ENCODE data around the gene GPR37. TPM values are rescaled to one million over a fixed set of nuclear protein-coding genes. Genes with fewer than 3 reads are reported as not detected.

Gene GPR37
- total and polyA plus RNA-seq, 4 experiments from 2014 or later = not detected

DNA sequence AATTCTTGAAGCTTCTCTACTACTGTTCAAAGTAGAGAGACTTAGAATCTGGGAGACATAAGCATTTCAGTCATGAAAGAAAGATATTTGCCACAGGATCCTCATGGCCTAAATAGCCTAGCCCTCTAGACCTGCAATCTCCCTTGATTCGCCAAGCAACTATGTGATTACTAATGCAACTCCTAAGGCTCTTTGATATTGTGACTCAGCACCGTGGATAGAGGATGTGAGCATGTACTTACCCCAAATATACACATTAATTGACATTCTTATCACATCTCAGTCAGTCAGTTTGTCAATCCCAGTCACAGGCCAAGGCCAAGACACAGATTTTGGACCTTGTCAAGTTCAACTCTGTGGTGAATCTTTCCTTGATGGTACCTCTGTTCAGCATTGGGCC is 42.6 kb downstream of the GPR37 start:
- Histone ChIP-seq H3K4me3 (ENCODE audit: low read length in 2 of 2) (no peak overlapping the region), H3K36me3 (ENCODE audit: insufficient read depth, low read length) (no peaks in the 10 kb centered on the region), H3K27ac (ENCODE audit: low read depth, low read length) (no peak overlapping the region), H3K4me1 (ENCODE audit: insufficient read depth, low read length) (no peaks in the 10 kb centered on the region), H3K27me3 (ENCODE audit: insufficient read depth, low read length) (no peaks in the 10 kb centered on the region), H3K9me3 (ENCODE audit: control insufficient read depth in 1 of 2, low read length in 2 of 2) (no peaks in the 10 kb centered on the region)
- intact Hi-C loops (cut with micrococcal nuclease) = no loop called here
- no peak overlapping the region for H3K27ac Mint-ChIP-seq
- H3K9me3 Mint-ChIP-seq = peaks cover 0 to 1% (median 0%) of the 10 kb centered on the region in 8 donors
- ChIA-PET POLR2A (ENCODE audit: partially characterized antibody) (no interaction called here), CTCF (ENCODE audit: partially characterized antibody) (no interaction called here)
- H3K27me3 Mint-ChIP-seq = peaks cover 0 to 1% of the 10 kb centered on the region in 2 donors
- no peaks in the 10 kb centered on the region for H3K4me1 Mint-ChIP-seq
- H3K36me3 Mint-ChIP-seq = no peaks in the 10 kb centered on the region
- no peak for DNase-seq
- no peak overlapping the region for H3K4me3 Mint-ChIP-seq

DNA sequence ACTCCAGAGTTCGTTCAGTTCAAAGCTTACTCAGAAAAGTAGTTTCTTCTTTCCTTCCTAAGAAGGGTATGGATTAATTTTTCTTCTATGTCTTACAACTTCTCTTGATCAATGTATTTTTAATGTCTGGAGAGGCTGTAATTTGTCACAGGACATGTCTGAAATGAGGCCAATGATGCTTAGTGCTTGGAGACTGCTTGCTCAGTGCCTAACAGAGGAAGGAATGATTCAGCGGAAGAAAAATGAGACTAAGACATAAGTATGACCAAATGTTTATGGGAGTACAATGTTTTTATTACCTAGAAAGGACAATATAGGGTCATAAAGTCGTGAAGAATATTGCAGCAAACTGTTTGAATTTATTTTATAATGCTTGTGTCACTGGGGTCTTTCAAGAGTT is 43.3 kb downstream of the GPR37 start:
- Histone ChIP-seq H3K27me3 (ENCODE audit: insufficient read depth, low read length) (no peaks in the 10 kb centered on the region), H3K27ac (ENCODE audit: low read depth, low read length) (no peak overlapping the region), H3K4me3 (ENCODE audit: low read length in 2 of 2) (no peak overlapping the region), H3K4me1 (ENCODE audit: insufficient read depth, low read length) (no peaks in the 10 kb centered on the region), H3K36me3 (ENCODE audit: insufficient read depth, low read length) (no peaks in the 10 kb centered on the region), H3K9me3 (ENCODE audit: control insufficient read depth in 1 of 2, low read length in 2 of 2) (no peaks in the 10 kb centered on the region)
- H3K9me3 Mint-ChIP-seq = peaks cover 0 to 1% (median 0%) of the 10 kb centered on the region in 8 donors
- no peaks in the 10 kb centered on the region for H3K4me1 Mint-ChIP-seq
- ChIA-PET CTCF (ENCODE audit: partially characterized antibody) (no interaction called here), POLR2A (ENCODE audit: partially characterized antibody) (no interaction called here)
- no peak for DNase-seq
- H3K36me3 Mint-ChIP-seq = no peaks in the 10 kb centered on the region
- H3K27me3 Mint-ChIP-seq = peaks cover 0 to 1% of the 10 kb centered on the region in 2 donors
- no peak overlapping the region for H3K4me3 Mint-ChIP-seq
- no peak overlapping the region for H3K27ac Mint-ChIP-seq
- intact Hi-C loops (cut with micrococcal nuclease) = no loop called here

DNA sequence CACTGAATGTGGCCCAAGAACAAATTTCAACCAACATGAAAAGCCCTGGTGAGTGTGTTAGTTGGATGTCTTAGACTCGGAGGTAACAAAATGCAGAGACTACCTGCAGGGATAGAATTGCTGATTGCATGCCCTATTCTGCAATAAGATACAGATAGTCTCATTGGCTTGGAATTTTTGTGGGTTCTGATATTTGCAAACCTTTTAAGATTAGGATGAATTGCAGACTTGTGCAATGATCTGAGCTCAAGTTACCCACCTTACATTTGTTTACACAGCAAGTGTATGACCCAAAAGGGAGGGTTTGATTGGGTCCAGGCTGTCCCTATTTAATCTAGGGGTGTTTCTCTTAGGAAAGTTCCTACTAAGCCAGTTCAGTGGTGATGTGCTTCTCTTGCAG is 45.4 kb downstream of the GPR37 start:
- intact Hi-C loops (cut with micrococcal nuclease) = no loop called here
- CTCF ChIA-PET (ENCODE audit: partially characterized antibody) = no interaction called here

DNA sequence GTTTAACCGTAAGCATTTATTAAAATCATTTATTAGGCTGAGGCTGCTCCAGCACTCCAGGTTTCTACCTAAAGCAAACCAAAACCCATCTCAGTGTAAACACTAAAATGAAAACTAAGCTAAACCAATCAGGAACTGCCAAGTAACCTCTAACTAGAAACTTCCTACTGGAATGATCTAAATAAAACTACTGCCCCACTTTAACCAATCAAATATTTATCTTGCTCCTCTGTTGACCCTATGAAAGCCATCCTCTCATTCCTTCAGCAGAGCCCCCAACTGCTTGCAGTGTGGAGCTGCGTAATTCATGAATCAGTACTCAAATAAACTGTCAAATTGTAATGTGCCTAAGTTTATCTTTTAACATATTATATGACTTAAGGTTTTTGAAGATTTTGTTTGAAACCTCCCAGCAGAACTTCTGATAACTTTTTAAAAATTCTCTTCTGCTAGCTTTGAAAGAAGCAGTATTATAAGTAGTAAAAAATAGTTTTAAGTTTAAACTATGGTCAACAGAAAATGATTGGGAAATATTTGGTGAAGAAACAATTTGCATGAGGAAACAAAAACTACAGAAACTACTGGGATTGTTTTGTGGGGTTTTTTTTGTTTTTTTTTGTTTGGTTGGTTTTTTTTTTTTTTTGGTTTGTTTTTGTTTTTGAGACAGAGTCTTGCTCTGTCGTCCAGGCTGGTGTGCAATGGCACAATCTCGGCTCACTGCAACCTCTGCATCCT is 47.4 kb downstream of the GPR37 start:
- Mint-ChIP-seq H3K36me3 (no peaks in the 10 kb centered on the region), H3K9me3 (peaks cover 0 to 8% (median 1%) of the 10 kb centered on the region in 8 donors), H3K27me3 (no peaks in the 10 kb centered on the region), H3K4me3 (no peak overlapping the region), H3K27ac (no peak overlapping the region), H3K4me1 (no peaks in the 10 kb centered on the region)
- H3K27me3 ChIP-seq (ENCODE audit: insufficient read depth, low read length) = no peaks in the 10 kb centered on the region
- ChIA-PET CTCF (ENCODE audit: partially characterized antibody) (no interaction called here), POLR2A (ENCODE audit: partially characterized antibody) (no interaction called here)
- no peak for DNase-seq
- H3K9me3 ChIP-seq (ENCODE audit: control insufficient read depth in 1 of 2, low read length in 2 of 2) = no peaks in the 10 kb centered on the region
- no peaks in the 10 kb centered on the region for H3K36me3 ChIP-seq (ENCODE audit: insufficient read depth, low read length)
- H3K4me3 ChIP-seq (ENCODE audit: low read length in 2 of 2) = no peak overlapping the region
- intact Hi-C loops (cut with micrococcal nuclease) = no loop called here
- H3K4me1 ChIP-seq (ENCODE audit: insufficient read depth, low read length) = no peaks in the 10 kb centered on the region
- H3K27ac ChIP-seq (ENCODE audit: low read depth, low read length) = no peak overlapping the region

More for the DNA sequence above, 45.4 kb downstream of the GPR37 start:
- H3K27ac ChIP-seq (ENCODE audit: low read depth, low read length) = no peak overlapping the region
- no peaks in the 10 kb centered on the region for H3K36me3 Mint-ChIP-seq
- peaks cover 0 to 8% (median 1%) of the 10 kb centered on the region in 8 donors for H3K9me3 Mint-ChIP-seq
- no peak overlapping the region for H3K4me3 ChIP-seq (ENCODE audit: low read length in 2 of 2)
- no peaks in the 10 kb centered on the region for H3K27me3 ChIP-seq (ENCODE audit: insufficient read depth, low read length)
- POLR2A ChIA-PET (ENCODE audit: partially characterized antibody) = no interaction called here
- H3K27me3 Mint-ChIP-seq = no peaks in the 10 kb centered on the region
- H3K4me1 ChIP-seq (ENCODE audit: insufficient read depth, low read length) = no peaks in the 10 kb centered on the region
- H3K27ac Mint-ChIP-seq = no peak overlapping the region
- H3K4me1 Mint-ChIP-seq = no peaks in the 10 kb centered on the region
- H3K9me3 ChIP-seq (ENCODE audit: control insufficient read depth in 1 of 2, low read length in 2 of 2) = no peaks in the 10 kb centered on the region
- H3K36me3 ChIP-seq (ENCODE audit: insufficient read depth, low read length) = no peaks in the 10 kb centered on the region
- no peak overlapping the region for H3K4me3 Mint-ChIP-seq
- no peak for DNase-seq

DNA sequence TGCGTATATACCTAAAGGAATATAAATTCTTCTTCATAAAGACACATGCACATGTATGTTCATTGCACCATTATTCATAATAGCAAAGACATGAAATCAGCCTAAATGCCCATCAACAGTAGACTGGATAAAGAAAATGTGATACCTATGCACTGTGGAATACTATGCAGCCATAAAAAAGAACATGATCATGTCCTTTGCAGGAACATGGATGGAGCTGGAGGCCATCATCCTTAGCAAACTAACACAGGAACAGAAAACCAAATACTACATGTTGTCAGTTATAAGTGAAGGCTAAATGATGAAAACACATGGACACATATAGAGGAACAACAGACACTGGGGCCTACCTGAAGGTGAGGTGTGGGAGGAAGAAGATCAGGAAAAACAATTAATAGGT is 48.7 kb downstream of the GPR37 start:
- Mint-ChIP-seq H3K36me3 (no peaks in the 10 kb centered on the region), H3K27me3 (no peaks in the 10 kb centered on the region), H3K9me3 (peaks cover 0 to 8% (median 2%) of the 10 kb centered on the region in 8 donors), H3K4me3 (no peak overlapping the region), H3K27ac (no peak overlapping the region), H3K4me1 (no peaks in the 10 kb centered on the region)
- no peak overlapping the region for H3K4me3 ChIP-seq (ENCODE audit: low read length in 2 of 2)
- no peaks in the 10 kb centered on the region for H3K36me3 ChIP-seq (ENCODE audit: insufficient read depth, low read length)
- no peak for DNase-seq
- no peak overlapping the region for H3K27ac ChIP-seq (ENCODE audit: low read depth, low read length)
- intact Hi-C loops (cut with micrococcal nuclease) = no loop called here
- no peaks in the 10 kb centered on the region for H3K27me3 ChIP-seq (ENCODE audit: insufficient read depth, low read length)
- ChIA-PET POLR2A (ENCODE audit: partially characterized antibody) (no interaction called here), CTCF (ENCODE audit: partially characterized antibody) (no interaction called here)
- H3K9me3 ChIP-seq (ENCODE audit: control insufficient read depth in 1 of 2, low read length in 2 of 2) = no peaks in the 10 kb centered on the region
- H3K4me1 ChIP-seq (ENCODE audit: insufficient read depth, low read length) = no peaks in the 10 kb centered on the region

DNA sequence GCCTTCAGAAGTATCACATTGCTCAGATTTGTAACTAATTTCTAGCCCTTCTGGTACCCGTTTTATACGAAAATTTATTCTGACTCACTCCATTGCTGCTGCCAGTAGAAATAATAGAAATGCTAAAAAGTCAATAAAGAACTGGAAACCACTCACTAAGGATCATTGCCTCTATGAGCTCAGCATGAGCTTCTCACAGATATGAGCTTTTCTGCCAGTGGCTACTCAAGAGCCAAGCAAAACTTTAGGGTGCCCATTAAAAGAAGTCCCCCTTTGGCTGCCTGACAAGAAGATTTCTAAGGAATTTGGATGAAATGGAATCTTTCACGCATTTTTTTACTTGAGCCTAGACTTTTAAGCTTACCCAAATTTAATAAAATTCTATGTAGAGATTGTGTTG is 52.5 kb downstream of the GPR37 start:
- Histone ChIP-seq H3K4me3 (ENCODE audit: low read length in 2 of 2) (no peak overlapping the region), H3K9me3 (ENCODE audit: control insufficient read depth in 1 of 2, low read length in 2 of 2) (peaks cover 0 to 3% of the 10 kb centered on the region in 2 donors), H3K27ac (ENCODE audit: low read depth, low read length) (no peak overlapping the region), H3K4me1 (ENCODE audit: insufficient read depth, low read length) (no peaks in the 10 kb centered on the region), H3K36me3 (ENCODE audit: insufficient read depth, low read length) (no peaks in the 10 kb centered on the region), H3K27me3 (ENCODE audit: insufficient read depth, low read length) (no peaks in the 10 kb centered on the region)
- no peak for DNase-seq
- CTCF ChIA-PET (ENCODE audit: partially characterized antibody) = no interaction called here
- POLR2A ChIA-PET (ENCODE audit: partially characterized antibody) = no interaction called here
- intact Hi-C loops (cut with micrococcal nuclease) = no loop called here
- no peak overlapping the region for H3K4me3 Mint-ChIP-seq
- no peaks in the 10 kb centered on the region for H3K4me1 Mint-ChIP-seq
- H3K27me3 Mint-ChIP-seq = no peaks in the 10 kb centered on the region
- peaks cover 2 to 3% of the 10 kb centered on the region in 2 donors for H3K36me3 Mint-ChIP-seq
- peaks cover 3 to 23% (median 14%) of the 10 kb centered on the region in 8 donors for H3K9me3 Mint-ChIP-seq
- no peak overlapping the region for H3K27ac Mint-ChIP-seq

DNA sequence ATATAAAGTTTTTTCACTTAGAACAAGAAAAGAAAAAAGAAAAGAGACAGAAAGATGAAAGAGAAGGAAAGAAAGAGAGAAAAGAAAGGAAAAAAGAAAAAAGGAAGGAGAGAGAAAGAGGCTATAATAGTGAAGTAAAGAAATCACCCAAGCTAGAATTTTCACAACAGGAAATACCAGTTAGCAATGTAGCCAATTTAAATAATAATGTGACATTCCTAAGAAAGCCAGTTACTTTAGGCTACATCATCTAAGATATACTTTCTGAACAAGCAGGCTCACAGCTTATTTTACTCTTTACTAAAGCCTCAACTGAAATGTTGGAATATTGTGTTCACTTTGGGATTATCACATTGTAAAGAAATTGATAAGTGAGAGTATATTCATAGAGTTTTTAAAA is 53.6 kb downstream of the GPR37 start:
- H3K27ac ChIP-seq (ENCODE audit: low read depth, low read length) = no peak overlapping the region
- Mint-ChIP-seq H3K4me1 (no peaks in the 10 kb centered on the region), H3K27ac (no peak overlapping the region), H3K36me3 (peaks cover 2 to 4% of the 10 kb centered on the region in 2 donors), H3K9me3 (peaks cover 3 to 33% (median 24%) of the 10 kb centered on the region in 8 donors), H3K4me3 (no peak overlapping the region), H3K27me3 (no peaks in the 10 kb centered on the region)
- no peak for DNase-seq
- H3K4me3 ChIP-seq (ENCODE audit: low read length in 2 of 2) = no peak overlapping the region
- ChIA-PET CTCF (ENCODE audit: partially characterized antibody) (no interaction called here), POLR2A (ENCODE audit: partially characterized antibody) (no interaction called here)
- no peaks in the 10 kb centered on the region for H3K4me1 ChIP-seq (ENCODE audit: insufficient read depth, low read length)
- no peaks in the 10 kb centered on the region for H3K27me3 ChIP-seq (ENCODE audit: insufficient read depth, low read length)
- H3K36me3 ChIP-seq (ENCODE audit: insufficient read depth, low read length) = no peaks in the 10 kb centered on the region
- peaks cover 0 to 3% of the 10 kb centered on the region in 2 donors for H3K9me3 ChIP-seq (ENCODE audit: control insufficient read depth in 1 of 2, low read length in 2 of 2)
- intact Hi-C loops (cut with micrococcal nuclease) = no loop called here
